ENCODE data around the gene ONECUT3. TPM values are rescaled to one million over a fixed set of nuclear protein-coding genes. Genes with fewer than 3 reads are reported as not detected.

ONECUT3 gene
- total and polyA plus RNA-seq, 9 of the 15 experiments (the other 6 are each of a cell fraction or from before 2014, with no cell fraction given), result not detected

DNA sequence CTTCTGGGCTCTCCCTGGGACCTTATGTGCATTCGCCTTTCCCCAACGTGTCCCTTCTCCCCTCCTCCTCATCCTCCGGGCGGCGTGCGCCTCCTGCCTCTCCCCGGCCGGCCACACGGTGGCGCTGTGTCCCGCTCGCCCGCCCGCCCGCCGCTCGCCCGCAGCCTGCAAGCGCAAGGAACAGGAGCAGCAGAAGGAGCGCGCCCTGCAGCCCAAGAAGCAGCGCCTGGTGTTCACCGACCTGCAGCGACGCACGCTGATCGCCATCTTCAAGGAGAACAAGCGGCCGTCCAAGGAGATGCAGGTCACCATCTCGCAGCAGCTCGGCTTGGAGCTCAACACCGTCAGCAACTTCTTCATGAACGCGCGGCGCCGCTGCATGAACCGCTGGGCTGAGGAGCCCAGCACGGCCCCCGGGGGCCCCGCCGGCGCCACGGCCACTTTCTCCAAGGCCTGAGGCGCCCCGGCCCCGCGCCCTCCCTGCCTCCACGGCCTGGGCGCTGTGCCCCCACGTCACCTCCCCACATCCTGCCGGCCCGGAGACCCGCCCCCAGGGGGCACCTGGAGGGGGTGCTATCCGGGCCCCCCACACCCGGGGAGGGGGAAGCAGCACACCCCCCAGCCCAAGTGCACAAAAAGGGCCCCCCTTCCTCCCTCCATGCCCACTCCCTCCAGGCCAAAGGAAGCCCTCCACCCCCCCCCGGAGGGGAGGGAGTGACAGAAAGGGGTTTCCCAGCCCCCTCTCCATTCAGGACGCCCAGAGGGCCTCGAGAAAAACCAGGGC lies 21.9 kb downstream of the ONECUT3 start (continued):
- TF ChIP-seq YY1 (IDR thresholded peaks at IDR 0.05; ENCODE audit: borderline replicate concordance in 1 of 3, control insufficient read depth in 1 of 3, extremely low read depth in 1 of 3, insufficient read depth in 3 of 3, insufficient read length in 1 of 3, insufficient replicate concordance in 2 of 3, low read depth in 1 of 3, low read length in 2 of 3) (peak in 2 of 3 experiments; percentile 37 to 62), CBX1 (IDR thresholded peaks at IDR 0.05; ENCODE audit: low read depth) (peak; percentile 97; the same call in 1 of the 2 replicates), GABPA (tag; conservative IDR thresholded peaks at IDR 0.05; ENCODE audit: low read depth) (no peak), JUN (IDR thresholded peaks at IDR 0.05; ENCODE audit: borderline replicate concordance, low read depth, low read length) (no peak), JUN (CRISPR knock-in tag; IDR thresholded peaks at IDR 0.05; ENCODE audit: borderline replicate concordance) (0 out of 2 replicates have a peak, but pooled peaks have one; percentile 16), ZFP36 (IDR thresholded peaks at IDR 0.05; ENCODE audit: low read depth, low read length, partially characterized antibody) (no peak), RBM25 (IDR thresholded peaks at IDR 0.05; ENCODE audit: low read depth, low read length, severe bottlenecking) (peak; percentile 22), CXXC5 (CRISPR knock-in tag; IDR thresholded peaks at IDR 0.05) (peak; percentile 70), COPS2 (conservative IDR thresholded peaks at IDR 0.05) (no peak), DACH1 (IDR thresholded peaks at IDR 0.05; ENCODE audit: partially characterized antibody) (no peak), RBBP5 (IDR thresholded peaks at IDR 0.05; ENCODE audit: borderline replicate concordance, insufficient read depth, low read length, poor library complexity, severe bottlenecking) (no peak), ARID2 (IDR thresholded peaks at IDR 0.05) (0 out of 2 replicates have a peak, but pooled peaks have one; percentile 57), GABPB1 (CRISPR knock-in tag; IDR thresholded peaks at IDR 0.05) (peak; percentile 67; the same call in 1 of the 2 replicates), E2F3 (CRISPR knock-in tag; IDR thresholded peaks at IDR 0.05) (no peak), ZBTB7A (IDR thresholded peaks at IDR 0.05; ENCODE audit: borderline replicate concordance, control insufficient read depth, low read depth, low read length) (peak; percentile 27; the same call in 1 of the 2 replicates), PCBP1 (IDR thresholded peaks at IDR 0.05; ENCODE audit: low read depth, low read length, poor library complexity, severe bottlenecking) (peak; percentile 92), SIN3B (IDR thresholded peaks at IDR 0.05; ENCODE audit: low read depth) (no peak), NR3C1 (CRISPR knock-in tag; IDR thresholded peaks at IDR 0.05) (0 out of 2 replicates have a peak, but pooled peaks have one; percentile 17), CBX3 (IDR thresholded peaks at IDR 0.05; ENCODE audit: borderline replicate concordance in 1 of 2, low read length in 2 of 2) (0 out of 3 replicates have a peak, but pooled peaks of 1 of the 2 experiments have one; percentile 21), STAG1 (CRISPR knock-in tag; IDR thresholded peaks at IDR 0.05; ENCODE audit: borderline replicate concordance) (peak; percentile 43; the same call in 1 of the 2 replicates), MYC (IDR thresholded peaks at IDR 0.05; ENCODE audit: low read depth, low read length) (no peak; the same call in 1 of the 2 replicates), MYC (CRISPR knock-in tag; IDR thresholded peaks at IDR 0.05; ENCODE audit: borderline replicate concordance, low read depth) (no peak), CHD2 (IDR thresholded peaks at IDR 0.05; ENCODE audit: low read depth, low read length) (peak; percentile 15; the same call in 1 of the 2 replicates), GATAD2A (IDR thresholded peaks at IDR 0.05) (no peak)
- TF ChIP-seq, protein P1, sequence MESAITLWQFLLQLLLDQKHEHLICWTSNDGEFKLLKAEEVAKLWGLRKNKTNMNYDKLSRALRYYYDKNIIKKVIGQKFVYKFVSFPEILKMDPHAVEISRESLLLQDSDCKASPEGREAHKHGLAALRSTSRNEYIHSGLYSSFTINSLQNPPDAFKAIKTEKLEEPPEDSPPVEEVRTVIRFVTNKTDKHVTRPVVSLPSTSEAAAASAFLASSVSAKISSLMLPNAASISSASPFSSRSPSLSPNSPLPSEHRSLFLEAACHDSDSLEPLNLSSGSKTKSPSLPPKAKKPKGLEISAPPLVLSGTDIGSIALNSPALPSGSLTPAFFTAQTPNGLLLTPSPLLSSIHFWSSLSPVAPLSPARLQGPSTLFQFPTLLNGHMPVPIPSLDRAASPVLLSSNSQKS (CRISPR knock-in tag; IDR thresholded peaks at IDR 0.05), result no peak
